ENCODE results near the gene OR5B21.

DNA sequence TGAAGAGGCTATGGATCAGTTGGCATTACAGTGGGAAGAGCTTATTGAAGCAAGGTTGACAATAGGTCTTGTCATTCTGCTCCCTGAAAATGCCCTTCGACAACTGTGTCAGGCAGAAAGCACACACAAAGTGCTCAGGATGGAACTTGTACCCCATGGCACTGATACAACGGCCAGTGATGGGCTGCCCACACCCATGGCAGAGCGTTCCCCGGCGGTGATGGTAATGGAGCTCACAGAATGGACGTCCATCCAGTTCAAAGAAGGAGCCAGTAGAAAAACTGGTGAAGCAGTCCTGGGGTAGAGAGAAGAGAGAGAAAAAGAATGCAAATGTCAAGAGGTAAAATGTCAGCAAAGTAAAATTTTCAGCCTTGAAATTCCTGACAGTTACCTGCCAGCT, 19.5 kb upstream of the OR5B21 start:
- TF ChIP-seq, protein P1, sequence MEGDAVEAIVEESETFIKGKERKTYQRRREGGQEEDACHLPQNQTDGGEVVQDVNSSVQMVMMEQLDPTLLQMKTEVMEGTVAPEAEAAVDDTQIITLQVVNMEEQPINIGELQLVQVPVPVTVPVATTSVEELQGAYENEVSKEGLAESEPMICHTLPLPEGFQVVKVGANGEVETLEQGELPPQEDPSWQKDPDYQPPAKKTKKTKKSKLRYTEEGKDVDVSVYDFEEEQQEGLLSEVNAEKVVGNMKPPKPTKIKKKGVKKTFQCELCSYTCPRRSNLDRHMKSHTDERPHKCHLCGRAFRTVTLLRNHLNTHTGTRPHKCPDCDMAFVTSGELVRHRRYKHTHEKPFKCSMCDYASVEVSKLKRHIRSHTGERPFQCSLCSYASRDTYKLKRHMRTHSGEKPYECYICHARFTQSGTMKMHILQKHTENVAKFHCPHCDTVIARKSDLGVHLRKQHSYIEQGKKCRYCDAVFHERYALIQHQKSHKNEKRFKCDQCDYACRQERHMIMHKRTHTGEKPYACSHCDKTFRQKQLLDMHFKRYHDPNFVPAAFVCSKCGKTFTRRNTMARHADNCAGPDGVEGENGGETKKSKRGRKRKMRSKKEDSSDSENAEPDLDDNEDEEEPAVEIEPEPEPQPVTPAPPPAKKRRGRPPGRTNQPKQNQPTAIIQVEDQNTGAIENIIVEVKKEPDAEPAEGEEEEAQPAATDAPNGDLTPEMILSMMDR (conservative IDR thresholded peaks at IDR 0.05; ENCODE audit: low read depth, low read length): no peak
- no peak for TF ChIP-seq EZH2 (IDR thresholded peaks at IDR 0.05; ENCODE audit: borderline replicate concordance, low read depth, low read length, poor library complexity, severe bottlenecking)
